HG02763 (cell line): ENCODE data around the gene RPRD1B.

Experiments used
- ATAC-seq: cut with Tn5 transposase; IDR thresholded peaks from one replicate; pipeline ENCODE4 v1.9.1; 2021; ENCODE audit warnings: mild to moderate bottlenecking, moderate library complexity; ENCODE audit not compliant: unreplicated experiment

The RPRD1B gene, protein sequence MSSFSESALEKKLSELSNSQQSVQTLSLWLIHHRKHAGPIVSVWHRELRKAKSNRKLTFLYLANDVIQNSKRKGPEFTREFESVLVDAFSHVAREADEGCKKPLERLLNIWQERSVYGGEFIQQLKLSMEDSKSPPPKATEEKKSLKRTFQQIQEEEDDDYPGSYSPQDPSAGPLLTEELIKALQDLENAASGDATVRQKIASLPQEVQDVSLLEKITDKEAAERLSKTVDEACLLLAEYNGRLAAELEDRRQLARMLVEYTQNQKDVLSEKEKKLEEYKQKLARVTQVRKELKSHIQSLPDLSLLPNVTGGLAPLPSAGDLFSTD

DNA sequence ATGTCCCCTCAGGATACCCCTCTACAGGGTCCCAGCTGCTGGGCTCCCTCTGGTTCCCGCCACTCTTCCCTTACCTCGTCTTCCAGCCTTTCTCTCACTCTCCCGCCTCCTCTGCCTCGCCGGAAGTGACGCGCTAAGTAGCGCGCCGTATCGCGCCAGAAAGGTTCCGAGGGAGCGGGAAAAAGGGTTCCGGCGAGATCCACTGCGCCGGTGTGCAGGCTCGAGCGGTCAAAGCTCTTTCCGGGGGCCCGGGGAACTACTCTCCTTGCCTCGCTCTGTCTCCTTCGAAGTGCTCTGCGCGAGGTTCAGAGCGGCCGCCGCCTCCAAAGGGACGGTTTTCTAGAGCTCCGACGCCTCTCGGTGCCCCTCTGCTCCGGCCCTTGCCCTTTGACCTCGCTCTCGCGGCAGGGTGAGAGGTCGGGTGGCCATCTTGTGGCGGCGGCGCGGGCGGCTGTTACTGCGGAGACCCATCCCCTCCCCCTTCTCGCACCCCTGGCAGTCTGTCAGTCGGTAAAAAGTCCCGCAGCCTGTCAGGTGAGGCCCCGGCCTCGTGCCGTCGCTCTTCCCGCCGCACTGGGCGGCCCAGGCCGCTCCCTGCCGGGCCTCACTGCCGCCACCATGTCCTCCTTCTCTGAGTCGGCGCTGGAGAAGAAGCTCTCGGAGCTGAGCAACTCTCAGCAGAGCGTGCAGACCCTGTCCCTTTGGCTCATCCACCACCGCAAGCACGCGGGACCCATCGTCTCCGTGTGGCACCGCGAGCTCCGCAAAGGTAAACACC is at the start of gene RPRD1B, which contains the start of gene TTI1:
RPRD1B (plus strand) TSS at position 417 of the 778 bp plus-strand sequence; CDS start at position 619, 202 bp downstream.
TTI1 (minus strand) TSS at position 127 of the 778 bp plus-strand sequence. CDS start 19,640 bp downstream, outside the sequence.
- peak; percentile 85 for ATAC-seq

DNA sequence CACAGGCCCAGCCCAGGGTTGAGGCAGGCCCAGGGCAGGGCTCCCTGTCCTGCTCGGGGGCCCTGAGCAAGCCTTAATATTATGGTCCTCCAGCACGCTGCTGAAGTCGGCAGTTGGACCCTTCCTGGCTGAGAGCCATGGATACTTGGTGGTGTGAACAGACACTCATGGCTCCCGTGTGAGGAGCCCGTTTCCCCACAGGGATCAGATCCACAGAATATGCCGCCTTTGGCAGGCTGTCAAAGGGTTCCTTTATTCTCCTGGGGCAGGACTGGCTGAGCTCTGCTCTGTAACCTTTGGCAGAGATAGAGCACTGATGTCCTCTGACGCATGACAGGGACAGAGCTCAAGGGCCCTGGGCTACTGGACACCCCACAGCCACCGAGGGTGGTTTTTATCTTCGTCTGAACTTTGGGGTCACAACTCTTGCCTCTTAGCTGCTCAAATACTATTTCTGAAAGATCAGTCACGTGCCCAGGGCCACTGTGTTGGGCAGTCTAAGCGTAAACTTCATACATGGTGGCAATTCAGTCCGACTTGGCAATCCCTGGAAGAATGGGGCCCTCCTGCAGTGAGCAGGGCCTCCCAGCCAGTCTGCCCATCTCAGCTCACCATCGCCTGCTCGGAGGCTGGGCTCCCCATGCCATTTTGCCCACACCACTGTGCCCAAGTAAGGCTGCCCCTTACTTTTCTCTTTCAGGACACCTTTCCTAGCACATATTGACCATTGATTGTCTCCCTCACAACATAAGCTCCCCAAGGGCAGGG is 49.3 kb upstream of the RPRD1B start:
- no peak for ATAC-seq

DNA sequence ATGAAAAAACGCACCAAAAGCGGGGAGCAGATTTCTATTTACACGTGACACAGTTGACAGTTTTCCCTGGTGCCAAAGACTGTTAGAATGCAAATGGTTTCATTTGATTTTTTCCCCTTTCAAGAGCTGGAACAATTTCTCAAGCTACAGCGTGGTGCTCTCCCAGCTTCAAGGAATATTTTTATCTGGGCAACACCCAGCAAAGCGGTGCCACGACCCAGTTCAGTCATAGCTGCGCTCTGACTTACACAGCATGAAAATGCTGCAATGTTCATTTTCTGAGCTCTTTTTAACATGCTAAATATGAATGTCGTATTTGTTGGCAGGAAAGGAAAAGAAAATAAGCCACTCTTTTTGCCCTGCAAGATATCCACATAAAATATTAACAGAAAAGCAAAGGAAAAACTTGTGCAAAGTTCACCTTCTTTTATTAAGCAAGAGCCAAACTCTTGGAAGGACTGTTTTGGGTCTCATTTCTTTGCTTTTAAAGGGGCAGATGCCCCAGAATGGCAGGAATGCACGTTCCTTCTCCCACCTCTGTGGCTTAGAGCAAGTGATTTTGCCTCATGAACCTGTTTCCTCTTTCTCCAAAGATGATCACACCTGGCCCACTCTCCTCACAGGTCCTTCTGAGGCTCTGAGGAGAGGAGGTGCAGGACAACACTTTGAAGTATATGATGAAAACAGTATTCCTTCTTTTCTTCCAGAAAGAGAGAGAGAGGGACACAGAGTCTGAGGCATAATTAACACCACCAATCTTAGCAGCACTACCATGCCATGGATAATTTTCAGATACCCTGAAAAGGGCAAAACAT is 47.3 kb upstream of the RPRD1B start:
- ATAC-seq: no peak

DNA sequence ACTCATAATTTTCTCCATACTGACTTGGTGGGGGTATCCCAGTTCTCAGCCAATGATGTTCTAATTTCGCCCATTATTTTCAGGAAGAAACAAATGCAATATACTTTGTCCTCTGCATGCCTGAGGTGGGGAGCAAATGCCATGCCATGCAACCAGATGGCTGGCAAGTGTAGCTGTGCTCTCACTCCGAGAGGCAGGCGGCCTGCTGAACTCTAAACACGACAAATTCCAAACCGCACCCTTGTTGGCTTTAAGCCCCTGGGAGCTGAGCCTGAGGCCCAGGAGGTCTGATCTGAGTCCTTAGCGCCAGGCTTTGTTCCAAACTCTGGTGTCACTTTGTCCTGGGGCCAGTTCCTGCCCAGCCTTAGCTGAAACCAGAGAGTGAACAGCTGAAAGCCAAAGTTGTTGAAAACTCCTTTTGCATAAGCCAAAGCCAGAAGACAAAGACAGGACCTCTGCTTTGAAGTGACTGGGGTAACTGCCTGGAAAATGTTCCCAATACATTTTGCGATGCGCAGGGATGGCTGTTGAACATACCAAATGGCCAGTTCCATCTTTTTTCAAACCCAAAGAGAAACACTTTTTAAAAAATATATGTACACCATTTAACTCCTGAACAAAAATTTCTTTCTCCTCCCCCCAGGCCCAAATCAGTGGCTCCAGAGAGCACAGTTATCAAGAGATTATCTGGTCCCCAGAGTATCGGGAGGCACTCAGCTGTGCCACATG is 46.5 kb upstream of the RPRD1B start:
- no peak for ATAC-seq

DNA sequence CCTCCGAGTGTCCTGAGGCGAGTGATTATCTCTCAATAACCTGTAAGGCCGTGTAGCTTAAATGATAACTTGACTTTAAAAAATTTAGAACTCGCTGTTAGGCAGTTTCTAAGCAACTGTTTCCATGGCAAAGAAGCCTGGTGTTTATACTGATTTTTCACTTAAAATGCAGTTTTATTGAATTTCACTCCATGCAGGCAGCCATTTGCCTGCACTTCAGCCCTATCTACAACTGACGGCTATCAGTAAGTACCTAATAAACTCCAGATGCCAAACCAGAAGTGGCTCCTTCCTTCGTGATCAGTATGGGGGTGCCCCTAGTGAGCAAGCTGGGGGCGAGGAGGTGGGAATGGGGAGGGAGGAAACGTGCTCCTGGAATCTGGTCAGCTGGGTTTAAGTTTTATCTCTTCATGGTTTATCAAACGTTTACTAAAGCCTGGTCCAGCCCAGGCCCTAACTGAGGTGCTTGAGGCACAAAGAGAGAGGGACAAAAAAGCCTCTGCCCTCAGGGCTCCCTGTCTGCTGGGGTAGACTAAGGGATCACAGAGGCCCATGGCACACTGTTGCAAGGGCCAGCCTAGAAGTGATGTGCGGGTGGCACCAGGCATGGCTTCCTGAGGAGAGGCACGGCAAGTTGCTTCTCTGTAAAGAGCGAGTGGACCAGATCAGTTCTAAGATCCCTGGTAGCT is 45.8 kb upstream of the RPRD1B start:
- no peak for ATAC-seq

DNA sequence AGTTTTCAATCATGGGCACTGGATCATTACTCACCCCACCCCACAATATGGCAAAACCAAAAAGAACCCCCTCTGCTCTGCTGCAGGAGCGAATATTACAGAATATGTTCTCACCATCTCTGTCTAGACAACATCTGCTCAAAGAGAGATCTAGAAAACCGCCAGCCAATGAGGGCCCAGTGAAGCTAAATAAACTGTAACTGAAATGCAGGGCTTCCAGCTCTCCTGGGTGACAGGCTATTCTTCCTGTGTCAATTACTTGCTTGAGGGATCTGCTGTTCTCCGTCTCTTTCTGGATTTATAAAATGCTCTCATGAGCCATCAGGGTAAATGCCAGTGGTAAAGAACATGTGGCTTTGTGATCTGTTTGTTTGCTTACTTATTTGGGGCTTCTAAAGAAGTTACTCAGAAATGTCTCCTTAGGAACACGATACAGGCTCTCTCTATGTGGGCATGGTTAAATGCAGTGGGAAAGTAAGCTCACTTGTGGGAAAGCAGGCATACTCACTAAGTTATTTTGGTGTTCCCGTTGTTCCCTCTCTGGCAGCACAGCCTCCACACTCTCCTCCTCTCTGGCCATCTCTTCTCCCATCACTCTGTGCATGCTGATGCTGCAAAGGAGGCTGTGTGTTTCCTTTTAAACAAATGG is 45.1 kb upstream of the RPRD1B start:
- ATAC-seq: no peak

DNA sequence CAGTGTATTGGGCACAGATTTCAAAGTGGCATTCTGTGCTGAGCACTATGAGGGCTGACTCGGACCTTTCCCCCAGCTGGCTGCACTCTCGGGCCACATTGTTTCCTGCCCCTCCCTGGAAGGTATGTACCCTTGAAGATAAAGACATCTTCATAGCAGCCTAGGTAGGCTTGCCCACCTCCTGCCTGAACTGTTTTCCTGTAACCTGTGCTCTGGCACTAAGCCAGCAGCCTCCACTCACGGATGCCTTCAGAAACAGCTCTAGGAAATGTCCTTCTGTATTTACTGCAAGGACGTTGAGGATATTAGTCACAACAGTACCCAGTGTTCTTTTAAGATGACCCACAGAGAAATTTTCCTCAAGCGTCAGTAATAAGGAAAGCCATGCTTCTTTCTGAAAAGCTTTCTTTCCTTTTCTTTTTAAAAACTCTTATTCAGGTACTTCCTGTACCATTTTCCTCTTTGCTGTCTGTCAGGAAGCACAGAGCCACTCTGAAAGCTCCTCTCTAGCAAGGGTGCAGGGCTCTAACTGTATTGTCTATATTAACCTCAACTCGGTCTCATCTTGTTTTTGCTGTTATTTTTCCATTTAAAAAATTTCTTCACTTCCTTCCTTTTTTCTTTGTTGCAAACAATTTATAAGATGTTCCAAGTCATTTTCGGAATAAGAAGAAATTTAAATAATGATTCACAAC is 43.8 kb upstream of the RPRD1B start:
- no peak for ATAC-seq

DNA sequence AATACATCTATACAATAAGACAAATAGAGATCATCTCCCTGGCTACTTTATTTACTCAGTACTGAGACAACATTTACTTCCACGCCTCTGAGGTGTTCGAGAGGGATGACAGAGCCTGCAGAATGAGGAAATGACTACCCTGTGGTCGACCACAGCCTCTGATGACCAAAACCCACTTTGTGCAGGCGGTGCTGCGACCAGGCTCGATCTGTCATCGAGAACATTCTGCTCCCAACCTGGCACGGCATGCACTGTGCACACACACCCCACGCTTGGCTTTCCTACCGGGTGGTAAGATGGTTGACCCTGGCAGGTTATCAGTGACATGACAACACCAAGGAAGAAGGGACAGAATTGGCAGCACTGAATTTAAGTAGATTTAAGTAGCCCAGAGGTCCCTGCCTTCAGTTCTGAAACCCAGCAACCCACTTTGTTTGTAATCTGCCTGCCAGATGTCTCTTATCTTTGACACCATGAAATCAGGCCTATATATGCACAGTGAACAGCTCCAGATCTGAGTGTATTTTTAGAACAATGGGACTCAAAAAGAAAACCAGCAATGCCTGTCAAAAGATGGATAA is 42.9 kb upstream of the RPRD1B start:
- ATAC-seq: peak; percentile 84

DNA sequence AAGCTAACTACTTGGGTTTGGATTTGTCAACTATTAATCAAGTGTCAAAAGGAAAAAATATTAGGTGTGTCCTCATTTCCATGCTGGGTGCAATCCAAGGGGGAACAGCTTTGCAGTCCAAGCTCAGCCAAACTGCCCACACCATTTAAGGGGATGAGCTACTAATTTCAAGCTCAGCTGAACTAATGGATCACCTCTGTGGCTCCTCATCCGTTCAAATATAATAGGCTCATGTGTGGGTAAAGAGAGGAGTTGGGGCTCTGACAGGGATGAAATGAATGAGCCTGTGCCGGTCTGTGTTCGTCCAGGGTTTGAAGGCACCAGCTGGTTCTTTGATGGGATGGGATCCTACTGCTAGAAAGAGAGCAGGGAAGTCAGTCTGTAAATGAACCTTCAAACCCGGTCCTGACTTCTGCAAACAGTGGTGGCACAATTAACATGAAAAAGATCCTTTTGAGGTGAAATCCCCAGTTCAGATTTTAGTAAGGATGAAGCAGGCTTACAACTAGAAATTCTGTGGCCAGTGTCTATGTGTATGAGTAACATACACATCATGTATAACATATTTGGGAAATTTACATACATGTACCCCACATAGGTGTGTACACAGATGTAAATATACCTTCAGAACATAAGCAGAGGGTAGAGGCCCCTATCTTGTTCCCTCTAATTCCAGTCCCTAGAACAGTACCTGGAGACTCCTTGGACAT is 42.2 kb upstream of the RPRD1B start:
- no peak for ATAC-seq

DNA sequence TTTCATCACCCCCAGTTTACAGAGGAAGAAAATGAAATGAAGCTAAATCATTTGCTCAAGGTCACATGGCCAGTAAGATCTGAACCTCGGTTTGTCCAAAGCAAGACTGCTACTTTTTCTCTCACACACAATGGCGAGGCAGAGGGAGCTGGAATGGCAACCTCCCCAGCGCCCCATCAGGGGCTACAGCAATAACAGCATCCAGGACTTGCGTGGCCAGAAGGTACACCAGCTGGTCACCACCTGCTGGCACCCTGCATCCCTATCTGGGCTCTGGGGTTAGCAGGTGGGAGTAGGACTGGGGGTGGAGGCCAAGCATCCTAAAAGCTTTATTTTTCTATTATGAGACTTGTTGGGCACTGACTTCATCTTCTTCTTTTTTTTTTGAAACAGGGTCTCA is 41.6 kb upstream of the RPRD1B start:
- ATAC-seq: no peak

DNA sequence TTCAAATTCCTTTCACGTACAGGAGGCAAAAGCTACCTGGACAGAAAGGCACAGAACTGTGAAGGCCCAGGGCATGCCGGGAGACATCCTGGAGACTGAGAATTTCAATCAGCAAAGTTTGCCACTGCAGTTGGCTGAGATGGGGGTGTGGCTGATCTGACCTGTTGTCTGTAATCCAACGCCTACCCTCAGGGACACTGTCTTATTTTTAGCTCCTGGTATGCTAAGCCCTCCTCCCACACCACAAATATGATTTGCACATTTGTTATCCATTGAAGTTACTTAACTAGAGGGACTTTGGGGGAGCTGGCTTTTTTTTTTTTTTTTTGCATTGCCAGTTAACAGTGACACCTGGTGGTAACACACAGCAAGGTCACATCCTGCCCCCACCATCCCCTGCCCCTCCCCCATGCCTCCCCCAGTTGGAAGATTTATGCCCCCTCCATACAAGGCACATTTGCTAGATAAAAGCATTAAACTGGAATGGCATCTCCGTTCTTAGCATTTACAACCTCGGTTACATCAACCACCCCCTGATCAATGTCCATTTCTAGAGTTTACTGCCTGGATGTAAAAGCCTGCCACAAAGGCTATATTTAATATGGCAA is 40.6 kb upstream of the RPRD1B start:
- no peak for ATAC-seq

DNA sequence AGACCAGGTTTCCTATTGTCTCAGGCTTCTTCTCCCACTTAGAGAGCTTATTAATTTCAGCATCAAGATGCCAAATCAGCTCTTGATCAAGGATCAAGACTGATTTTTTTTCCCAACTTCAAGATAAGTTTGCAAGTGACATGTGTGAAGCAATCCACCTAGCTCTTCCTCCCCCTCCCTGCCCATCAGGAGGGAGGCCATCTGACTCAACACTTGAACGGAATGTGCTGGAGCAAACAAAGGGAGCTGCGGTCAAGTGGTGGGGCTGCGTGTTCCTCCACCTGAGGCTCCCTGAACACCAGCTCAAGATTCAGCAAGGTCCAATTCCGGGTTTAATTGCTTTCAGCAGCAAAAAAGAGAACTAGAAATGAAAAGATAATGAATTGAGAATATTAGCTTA is 39.0 kb upstream of the RPRD1B start:
- ATAC-seq: no peak

DNA sequence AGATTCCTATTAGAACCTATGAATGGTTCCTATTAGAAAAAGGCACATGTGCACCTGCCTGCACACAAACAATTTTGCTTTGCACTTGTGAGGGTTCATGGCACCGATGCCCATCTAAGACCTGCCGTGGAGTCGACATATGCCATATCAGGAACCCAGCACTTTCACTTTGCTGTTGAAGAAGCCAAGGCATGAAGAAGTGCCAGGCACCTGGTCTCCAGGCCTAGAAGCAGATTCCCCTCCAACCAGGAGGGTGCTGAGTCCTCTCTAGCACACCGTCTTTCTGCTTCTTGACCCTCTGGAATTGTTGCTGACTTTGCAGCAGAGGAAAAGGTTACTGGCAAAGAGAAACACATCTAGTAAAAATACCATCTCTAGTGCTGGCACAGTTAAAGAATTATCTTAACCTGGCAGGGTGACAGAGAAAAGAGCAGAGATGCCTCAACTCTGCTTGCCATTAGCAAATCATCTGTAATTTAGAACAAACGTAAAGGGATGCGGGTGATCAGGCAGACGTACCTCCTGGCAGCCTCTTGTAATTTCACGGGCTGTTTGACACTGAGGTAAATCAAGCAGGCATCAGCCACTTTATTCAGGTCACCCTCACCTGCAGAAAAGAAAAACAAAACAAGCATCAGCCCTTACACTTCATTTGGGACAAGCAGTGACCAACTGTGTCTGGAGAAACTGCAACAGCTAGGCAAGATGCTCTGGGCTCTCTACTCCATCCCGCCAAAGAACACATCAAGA is 37.5 kb upstream of the RPRD1B start:
- ATAC-seq: no peak

DNA sequence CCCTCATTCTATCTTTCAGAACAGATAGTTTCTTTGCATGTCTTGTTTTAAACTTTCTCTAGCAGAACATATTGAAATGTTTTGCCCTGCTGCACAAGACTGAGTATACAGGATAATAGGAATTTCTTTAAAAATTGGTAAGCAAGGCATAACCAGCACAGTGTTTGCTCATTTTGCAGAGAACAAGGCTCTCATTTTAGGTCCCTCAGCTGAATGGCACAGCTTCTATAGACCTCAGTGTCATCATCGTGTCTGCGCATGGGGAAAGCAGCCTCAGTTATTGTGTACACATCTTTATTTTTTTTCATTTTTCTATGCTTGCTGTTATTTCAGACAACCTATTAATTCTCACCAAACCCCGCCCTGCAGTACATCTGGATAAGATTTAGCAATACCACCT is 36.0 kb upstream of the RPRD1B start:
- no peak for ATAC-seq

DNA sequence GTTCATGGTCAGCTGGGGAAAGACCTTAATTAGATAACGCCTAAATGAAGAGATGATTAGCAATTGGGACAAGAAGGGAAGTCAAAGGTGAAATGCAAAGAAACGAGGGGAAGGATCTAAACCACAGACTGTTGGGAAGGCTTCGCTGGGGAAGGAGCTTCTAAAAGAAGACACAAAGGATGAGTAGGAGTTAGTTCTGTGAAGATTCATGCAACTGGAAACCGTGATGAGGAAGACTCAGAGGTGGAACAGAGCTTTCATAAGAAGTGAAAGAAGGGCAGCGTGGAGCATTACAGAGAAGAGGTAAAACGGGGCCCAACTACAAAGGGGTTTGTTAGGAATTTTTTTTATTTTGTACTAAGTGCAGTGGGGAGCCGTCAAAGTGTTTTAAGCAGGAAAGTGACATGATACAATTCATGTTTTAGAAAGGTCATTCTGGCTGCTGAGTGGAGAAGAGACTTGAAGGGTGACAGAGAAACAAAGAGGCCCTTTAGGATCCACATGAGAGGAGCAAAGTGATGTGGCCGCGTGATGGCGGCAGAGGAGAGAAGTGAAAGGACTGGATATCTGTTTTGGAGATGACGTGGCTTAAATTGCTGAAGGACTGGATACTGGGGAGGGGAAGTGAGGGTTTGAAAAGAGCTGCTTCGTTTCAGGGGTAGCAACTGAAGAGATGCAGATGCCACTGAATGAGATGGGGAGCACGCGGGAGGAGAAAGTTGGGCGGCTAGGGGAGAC is 33.9 kb upstream of the RPRD1B start:
- no peak for ATAC-seq
